ENCODE data around the gene LYST.

Gene LYST

GRCh38 chr1:235663628-235664027 lies 203.1 kb downstream of the LYST start:
- no peak for DNase-seq (ENCODE audit: low read depth in 2 of 2)
- no peak overlapping the region for H3K4me3 ChIP-seq (replicated peaks in 1 of 2; ENCODE audit: low read depth in 2 of 2, low read length in 2 of 2)
- TF ChIP-seq CTCF (IDR thresholded peaks at IDR 0.05; ENCODE audit: low read depth, low read length): no peak

GRCh38 chr1:235661568-235661967 lies 205.1 kb downstream of the LYST start:
- TF ChIP-seq CTCF (IDR thresholded peaks at IDR 0.05; ENCODE audit: low read depth, low read length): no peak
- H3K4me3 ChIP-seq (replicated peaks in 1 of 2; ENCODE audit: low read depth in 2 of 2, low read length in 2 of 2): no peak overlapping the region

GRCh38 chr1:235659186-235659771 lies 207.4 kb downstream of the LYST start:
- H3K4me3 ChIP-seq (replicated peaks in 1 of 2; ENCODE audit: low read depth in 2 of 2, low read length in 2 of 2): no peak overlapping the region
- DNase-seq (ENCODE audit: low read depth in 2 of 2): no peak
- TF ChIP-seq CTCF (IDR thresholded peaks at IDR 0.05; ENCODE audit: low read depth, low read length): no peak

More at GRCh38 chr1:235661568-235661967, 205.1 kb downstream of the LYST start:
- no peak for DNase-seq (ENCODE audit: low read depth in 2 of 2)

GRCh38 chr1:235657747-235658526 lies 208.8 kb downstream of the LYST start:
- no peak for DNase-seq (ENCODE audit: low read depth in 2 of 2)
- TF ChIP-seq CTCF (IDR thresholded peaks at IDR 0.05; ENCODE audit: low read depth, low read length): no peak
- H3K4me3 ChIP-seq (replicated peaks in 1 of 2; ENCODE audit: low read depth in 2 of 2, low read length in 2 of 2): no peak overlapping the region

- DNase-seq (ENCODE audit: low read depth in 2 of 2): no peak
- no peak for TF ChIP-seq CTCF (IDR thresholded peaks at IDR 0.05; ENCODE audit: low read depth, low read length)
- H3K4me3 ChIP-seq (replicated peaks in 1 of 2; ENCODE audit: low read depth in 2 of 2, low read length in 2 of 2): no peak overlapping the region
Observed at GRCh38 chr1:235657269-235657668, 209.4 kb downstream of the LYST start.

- no peak overlapping the region for H3K4me3 ChIP-seq (replicated peaks in 1 of 2; ENCODE audit: low read depth in 2 of 2, low read length in 2 of 2)
- DNase-seq (ENCODE audit: low read depth in 2 of 2): no peak
- TF ChIP-seq CTCF (IDR thresholded peaks at IDR 0.05; ENCODE audit: low read depth, low read length): no peak
Observed at GRCh38 chr1:235652364-235652763, 214.3 kb downstream of the LYST start.
